H9 (cell line): ENCODE data around the gene MBTPS1. TPM values are rescaled to one million over a fixed set of nuclear protein-coding genes. Genes with fewer than 3 reads are reported as not detected.

ENCODE experiments used
- DNase-seq: peaks from one replicate; pipeline ENCODE4 v3.0.0-alpha.2; 2017
- H2AFZ ChIP-seq: one replicate; pipeline ENCODE4 v1.6.1; 2013; ENCODE audit warnings: mild to moderate bottlenecking, low read length, control low read depth, moderate library complexity
- H2AK5ac ChIP-seq: 2 replicates; pipeline ENCODE4 v1.6.1; 2013; ENCODE audit warnings: low read length, control low read depth, mixed read lengths; ENCODE audit not compliant: insufficient read length
- H2BK120ac ChIP-seq: one replicate; pipeline ENCODE4 v1.6.1; 2013; ENCODE audit warnings: low read depth, mild to moderate bottlenecking, low read length, control low read depth, inconsistent platforms; ENCODE audit not compliant: poor library complexity, severe bottlenecking
- H2BK12ac ChIP-seq: 2 replicates; pipeline ENCODE4 v1.6.1; 2013; ENCODE audit warnings: low read length, control low read depth, mixed read lengths, low read depth; ENCODE audit not compliant: insufficient read length
- H2BK15ac ChIP-seq: 2 replicates; pipeline ENCODE4 v1.6.1; 2013; ENCODE audit warnings: low read depth, low read length, control low read depth
- H2BK20ac ChIP-seq: one replicate; pipeline ENCODE4 v1.6.1; 2013; ENCODE audit warnings: low read depth, mild to moderate bottlenecking, low read length, control low read depth, inconsistent platforms; ENCODE audit not compliant: poor library complexity, severe bottlenecking
- H2BK5ac ChIP-seq: 2 replicates; pipeline ENCODE4 v1.6.1; 2013; ENCODE audit warnings: low read length, control low read depth, mixed read lengths; ENCODE audit not compliant: insufficient read length
- H3K14ac ChIP-seq: 2 replicates; pipeline ENCODE4 v1.6.1; 2013; ENCODE audit warnings: low read length, control low read depth; ENCODE audit not compliant: insufficient read depth
- H3K18ac ChIP-seq: 2 replicates; pipeline ENCODE4 v1.6.1; 2013; ENCODE audit warnings: low read depth, mild to moderate bottlenecking, mixed read lengths, low read length, control low read depth; ENCODE audit not compliant: insufficient read length
- H3K23ac ChIP-seq: 2 replicates; pipeline ENCODE4 v1.6.1; 2013; ENCODE audit warnings: low read length, control low read depth, mixed read lengths, low read depth; ENCODE audit not compliant: insufficient read length
- H3K23me2 ChIP-seq: 2 replicates; pipeline ENCODE4 v1.6.1; 2013; ENCODE audit warnings: low read depth, mild to moderate bottlenecking, mixed read lengths, low read length, control low read depth; ENCODE audit not compliant: insufficient read length, poor library complexity, severe bottlenecking
- H3K27ac ChIP-seq: 2 replicates; pipeline ENCODE4 v1.5.1; 2013; ENCODE audit warnings: low read length, control low read depth, mixed read lengths, low read depth; ENCODE audit not compliant: insufficient read length
- H3K27me3 ChIP-seq: 2 replicates; pipeline ENCODE4 v1.6.1; 2013; ENCODE audit warnings: low read length, control low read depth, inconsistent platforms; ENCODE audit not compliant: insufficient read depth
- H3K4ac ChIP-seq: 2 replicates; pipeline ENCODE4 v1.6.1; 2013; ENCODE audit warnings: low read depth, mild to moderate bottlenecking, control low read depth, inconsistent platforms, low read length, moderate library complexity
- H3K4me1 ChIP-seq: 2 replicates; pipeline ENCODE4 v1.6.1; 2013; ENCODE audit warnings: low read length, control low read depth, inconsistent platforms; ENCODE audit not compliant: insufficient read depth
- H3K4me2 ChIP-seq: 2 replicates; pipeline ENCODE4 v1.6.1; 2013; ENCODE audit warnings: low read length, control low read depth, mixed read lengths; ENCODE audit not compliant: insufficient read length, insufficient read depth
- H3K56ac ChIP-seq: 2 replicates; pipeline ENCODE4 v1.6.1; 2013; ENCODE audit warnings: low read depth, mild to moderate bottlenecking, mixed read lengths, low read length, control low read depth; ENCODE audit not compliant: insufficient read length
- H3K79me1 ChIP-seq: 2 replicates; pipeline ENCODE4 v1.6.1; 2013; ENCODE audit warnings: low read depth, mild to moderate bottlenecking, moderate library complexity, low read length, control low read depth, inconsistent platforms; ENCODE audit not compliant: insufficient read depth, poor library complexity, severe bottlenecking
- H3K79me2 ChIP-seq: 2 replicates; pipeline ENCODE4 v1.6.1; 2013; ENCODE audit warnings: low read length, control low read depth, inconsistent platforms; ENCODE audit not compliant: insufficient read depth
- H3K9ac ChIP-seq: 2 replicates; pipeline ENCODE4 v1.6.1; 2013; ENCODE audit warnings: low read length, control low read depth, mixed read lengths; ENCODE audit not compliant: insufficient read length; ENCODE audit errors: extremely low read depth
- H3K9me3 ChIP-seq: one replicate; pipeline ENCODE4 v1.6.1; 2013; ENCODE audit warnings: low read depth, low read length, inconsistent platforms; ENCODE audit not compliant: control insufficient read depth
- H3T11ph ChIP-seq: one replicate; pipeline ENCODE4 v1.6.1; 2013; ENCODE audit warnings: mild to moderate bottlenecking, low read length, control low read depth, inconsistent platforms
- H4K20me1 ChIP-seq: one replicate; pipeline ENCODE4 v1.6.1; 2013; ENCODE audit not compliant: control insufficient read depth, insufficient read length, insufficient read depth
- H4K5ac ChIP-seq: 2 replicates; pipeline ENCODE4 v1.6.1; 2013; ENCODE audit warnings: low read depth, mild to moderate bottlenecking, mixed read lengths, low read length, control low read depth; ENCODE audit not compliant: insufficient read length
- H4K8ac ChIP-seq: replicated peaks from 2 replicates; pipeline ENCODE4 v1.6.1; 2013; ENCODE audit warnings: low read length, control low read depth, mixed read lengths, low read depth; ENCODE audit not compliant: insufficient read length
- H4K91ac ChIP-seq: 2 replicates; pipeline ENCODE4 v1.6.1; 2013; ENCODE audit warnings: low read depth, mild to moderate bottlenecking, moderate library complexity, mixed read lengths, low read length, control low read depth; ENCODE audit not compliant: insufficient read length
- H3K27ac Mint-ChIP-seq, 3 experiments: 2 replicates in 2 of 3; 3 replicates in 1 of 3; pipeline ENCODE4 v1.8.0; 2020 to 2021; ENCODE audit warnings: mixed read lengths in 3 of 3, mild to moderate bottlenecking in 1 of 3, moderate library complexity in 1 of 3
- H3K27me3 Mint-ChIP-seq: 2 replicates; pipeline ENCODE4 v1.8.0; 2021; ENCODE audit warnings: low read depth, mild to moderate bottlenecking, moderate library complexity, mixed read lengths
- H3K36me3 Mint-ChIP-seq, 3 experiments: 2 replicates in 2 of 3; 3 replicates in 1 of 3; pipeline ENCODE4 v1.8.0; 2020 to 2021; ENCODE audit warnings: low read depth in 3 of 3, mixed read lengths in 3 of 3; ENCODE audit not compliant: insufficient read depth in 1 of 3
- H3K4me1 Mint-ChIP-seq, 2 experiments: 2 replicates each; pipeline ENCODE4 v1.8.0; 2020; ENCODE audit warnings: mixed read lengths in 2 of 2
- H3K4me3 Mint-ChIP-seq, 2 experiments: 2 replicates in 1 of 2; 3 replicates in 1 of 2; pipeline ENCODE4 v1.8.0; 2020 to 2021; ENCODE audit warnings: mild to moderate bottlenecking in 2 of 2, mixed read lengths in 2 of 2, moderate library complexity in 1 of 2
- H3K9me3 Mint-ChIP-seq, 2 experiments: 2 replicates in 1 of 2; 3 replicates in 1 of 2; pipeline ENCODE4 v1.8.0; 2020; ENCODE audit warnings: mild to moderate bottlenecking in 2 of 2, mixed read lengths in 2 of 2, moderate library complexity in 1 of 2
- CTCF ChIP-seq: fragments of 200-600 bp; sonication (generic); conservative IDR thresholded peaks from 3 replicates; pipeline ENCODE4 v1.8.0; 2021; ENCODE audit warnings: antibody characterized with exemption, mild to moderate bottlenecking
- WGBS: extraction: QIAGEN DNeasy Blood & Tissue Kit; methylation state at CpG from one replicate; pipeline ENCODE4 v1.1.7; 2013; ENCODE audit warnings: missing lambda C conversion rate, low lambda C conversion rate, mixed read lengths; ENCODE audit not compliant: insufficient read length; ENCODE audit errors: extremely low coverage; 5-methylcytosine and 5-hydroxymethylcytosine counted together
- total RNA-seq: library from RNA; stranded (reverse); gene quantifications from 2 replicates; pipeline ENCODE4 v1.2.1, GENCODE V29; 2021

Gene MBTPS1
- total RNA-seq, 1 experiment from 2014 or later = 48.7 TPM

GRCh38 chr16:84161801-84162200 is 45.1 kb upstream of the MBTPS1 start:
- Histone ChIP-seq H3K79me1 (no peaks in the 10 kb centered on the region), H4K8ac (no peak overlapping the region), H3K9ac (no peak overlapping the region), H2BK15ac (no peak overlapping the region), H4K5ac (no peak overlapping the region), H3K56ac (no peak overlapping the region), H4K20me1 (no peaks in the 10 kb centered on the region), H2BK12ac (no peak overlapping the region), H2BK5ac (no peak overlapping the region), H2BK120ac (no peak overlapping the region), H3K4ac (no peak overlapping the region), H3K27ac (no peak overlapping the region), H3K4me2 (no peak overlapping the region), H3K27me3 (no peaks in the 10 kb centered on the region), H3K18ac (no peak overlapping the region), H2AK5ac (no peak overlapping the region), H3K79me2 (no peaks in the 10 kb centered on the region), H3K4me1 (no peaks in the 10 kb centered on the region), H3K23ac (no peak overlapping the region), H2AFZ (no peak overlapping the region), H3K23me2 (no peaks in the 10 kb centered on the region), H4K91ac (no peak overlapping the region), H3K14ac (no peak overlapping the region), H3T11ph (no peak overlapping the region), H2BK20ac (no peak overlapping the region), H3K9me3 (no peaks in the 10 kb centered on the region)
- Mint-ChIP-seq H3K9me3 (no peaks in the 10 kb centered on the region), H3K27ac (no peak overlapping the region), H3K27me3 (peaks cover 7% of the 10 kb centered on the region), H3K4me1 (peaks cover 0 to 7% of the 10 kb centered on the region in 2 experiments; a peak in 2 of 4 replicates), H3K36me3 (no peaks in the 10 kb centered on the region), H3K4me3 (no peak overlapping the region)
- TF ChIP-seq CTCF = no peak
- no CpG with 5 or more reads among the region's 3 CpGs for WGBS
- no peak for DNase-seq
